Subcutaneous abdominal adipose tissue (tissue), 5 donors: ENCODE data around the gene BMI1.
A peak's percentile ranks its signal among the peaks of the same experiment; 100 is the strongest.
"Not testable (repeated sequence)": the region's sequence is repeated elsewhere in the genome, so short reads cannot be mapped to it uniquely, and the experiment has no call there.

Experiments
- H3K27ac ChIP-seq: one replicate; pipeline ENCODE4 v1.7.0; 2013; ENCODE audit warnings: low read depth, mild to moderate bottlenecking, inconsistent platforms, low read length, moderate library complexity
- H3K27me3 ChIP-seq, 5 donors: one replicate each; pipeline ENCODE4 v1.7.0; 2013; ENCODE audit warnings: low read length in 5 of 5, inconsistent platforms in 1 of 5; ENCODE audit not compliant: control insufficient read depth in 5 of 5, insufficient read depth in 4 of 5
- H3K36me3 ChIP-seq, 5 donors: one replicate each; pipeline ENCODE4 v1.7.0; 2013; ENCODE audit warnings: low read length in 5 of 5; ENCODE audit not compliant: control insufficient read depth in 5 of 5, insufficient read depth in 5 of 5
- H3K4me1 ChIP-seq, 5 donors: one replicate each; pipeline ENCODE4 v1.7.0; 2013; ENCODE audit warnings: low read length in 5 of 5, mild to moderate bottlenecking in 3 of 5, moderate library complexity in 1 of 5; ENCODE audit not compliant: control insufficient read depth in 5 of 5, insufficient read depth in 5 of 5
- H3K4me3 ChIP-seq, 5 donors: one replicate each; pipeline ENCODE4 v1.7.0; 2013; ENCODE audit warnings: low read length in 5 of 5, low read depth in 1 of 5
- H3K9ac ChIP-seq, 5 donors: one replicate each; pipeline ENCODE4 v1.7.0; 2013; ENCODE audit warnings: low read length in 5 of 5, mild to moderate bottlenecking in 4 of 5, moderate library complexity in 3 of 5
- H3K9me3 ChIP-seq, 5 donors: one replicate each; pipeline ENCODE4 v1.7.0; 2013; ENCODE audit warnings: low read length in 5 of 5; ENCODE audit not compliant: control insufficient read depth in 5 of 5
- donor health status: healthy.
- donor health status: healthy.
- donor health status: healthy.
- donor health status: healthy.
- donor health status: healthy.

BMI1 gene

GRCh38 chr10:22344781-22345300 lies 23.9 kb downstream of the BMI1 start:
- Histone ChIP-seq H3K27ac (no peak overlapping the region), H3K9ac (no peak overlapping the region), H3K27me3 (peaks cover 40 to 59% (median 50%) of the 10 kb centered on the region in 5 donors), H3K4me1 (peaks cover 1 to 20% (median 10%) of the 10 kb centered on the region in 5 donors), H3K9me3 (peaks cover 0 to 3% (median 0%) of the 10 kb centered on the region in 5 donors), H3K4me3 (peak overlapping the region in 4 of 5 donors; percentile 11 to 47 (median 40)), H3K36me3 (no peaks in the 10 kb centered on the region)

GRCh38 chr10:22345301-22346095 lies 24.6 kb downstream of the BMI1 start, which contains the start of gene SPAG6:
TSS of gene SPAG6 (plus strand) at chr10:22345496. CDS start at chr10:22345612, 116 bp downstream.
- H3K4me3 ChIP-seq, result peak within 1 kb of the TSS in 4 of 5 donors; percentile 11 to 47 (median 40)
- no peak within 1 kb of the TSS for H3K27ac ChIP-seq
- H3K4me1 ChIP-seq, result peaks cover 1 to 18% (median 8%) of the 10 kb centered on the region in 5 donors
- no peaks in the 10 kb centered on the region for H3K36me3 ChIP-seq
- peaks cover 0 to 3% (median 0%) of the 10 kb centered on the region in 5 donors for H3K9me3 ChIP-seq
- H3K9ac ChIP-seq, result no peak within 1 kb of the TSS
- H3K27me3 ChIP-seq, result peaks cover 40 to 59% (median 50%) of the 10 kb centered on the region in 5 donors

GRCh38 chr10:22346096-22346661 lies 25.3 kb downstream of the BMI1 start:
- no peak overlapping the region for H3K4me3 ChIP-seq
- H3K36me3 ChIP-seq, result no peaks in the 10 kb centered on the region
- H3K4me1 ChIP-seq, result peaks cover 1 to 15% (median 5%) of the 10 kb centered on the region in 5 donors
- no peak overlapping the region for H3K9ac ChIP-seq
- H3K27me3 ChIP-seq, result peaks cover 40 to 59% (median 50%) of the 10 kb centered on the region in 5 donors
- H3K9me3 ChIP-seq, result peaks cover 0 to 3% (median 0%) of the 10 kb centered on the region in 5 donors
- H3K27ac ChIP-seq, result no peak overlapping the region

GRCh38 chr10:22349755-22350154 lies 28.9 kb downstream of the BMI1 start:
- Histone ChIP-seq H3K9me3 (peaks cover 0 to 3% (median 0%) of the 10 kb centered on the region in 5 donors), H3K4me3 (no peak overlapping the region), H3K27me3 (peaks cover 21 to 28% (median 22%) of the 10 kb centered on the region in 5 donors), H3K4me1 (peaks cover 0 to 8% (median under 1%) of the 10 kb centered on the region in 5 donors), H3K36me3 (no peaks in the 10 kb centered on the region), H3K27ac (no peak overlapping the region), H3K9ac (no peak overlapping the region)

GRCh38 chr10:22351131-22351703 lies 30.3 kb downstream of the BMI1 start:
- Histone ChIP-seq H3K27me3 (peaks cover 6 to 13% (median 8%) of the 10 kb centered on the region in 5 donors), H3K27ac (no peak overlapping the region), H3K9ac (no peak overlapping the region), H3K36me3 (no peaks in the 10 kb centered on the region), H3K4me3 (no peak overlapping the region), H3K9me3 (no peaks in the 10 kb centered on the region), H3K4me1 (no peaks in the 10 kb centered on the region)

GRCh38 chr10:22356324-22356873 lies 35.5 kb downstream of the BMI1 start:
- Histone ChIP-seq H3K36me3 (no peaks in the 10 kb centered on the region), H3K27ac (no peak overlapping the region), H3K27me3 (no peaks in the 10 kb centered on the region), H3K4me3 (no peak overlapping the region), H3K9ac (no peak overlapping the region), H3K4me1 (no peaks in the 10 kb centered on the region), H3K9me3 (no peaks in the 10 kb centered on the region)

- H3K27me3 ChIP-seq, H3K4me3 ChIP-seq, H3K9ac ChIP-seq, H3K27ac ChIP-seq, H3K36me3 ChIP-seq, H3K9me3 ChIP-seq, H3K4me1 ChIP-seq: not testable (repeated sequence)
Measured at GRCh38 chr10:22357770-22358169, 36.9 kb downstream of the BMI1 start.

GRCh38 chr10:22363305-22363704 lies 42.4 kb downstream of the BMI1 start:
- Histone ChIP-seq H3K27me3 (no peaks in the 10 kb centered on the region), H3K27ac (no peak overlapping the region), H3K9ac (no peak overlapping the region), H3K36me3 (no peaks in the 10 kb centered on the region), H3K4me1 (no peaks in the 10 kb centered on the region), H3K4me3 (no peak overlapping the region), H3K9me3 (no peaks in the 10 kb centered on the region)

- Histone ChIP-seq H3K9ac (no peak overlapping the region), H3K36me3 (no peaks in the 10 kb centered on the region), H3K27me3 (no peaks in the 10 kb centered on the region), H3K9me3 (no peaks in the 10 kb centered on the region), H3K4me3 (no peak overlapping the region), H3K4me1 (no peaks in the 10 kb centered on the region), H3K27ac (no peak overlapping the region)
Measured at GRCh38 chr10:22364407-22365140, 43.7 kb downstream of the BMI1 start.
